Superior temporal gyrus (tissue), 1 donor: Measurements from ENCODE around the gene PIK3R4.

Source experiments
- DNase-seq: peaks from one replicate; pipeline ENCODE4 v3.0.0-alpha.2; 2016; ENCODE audit errors: extremely low spot score

The PIK3R4 gene

GRCh38 chr3:130741946-130742610, 4.6 kb downstream of the PIK3R4 start:
- DNase-seq: no peak

- no peak for DNase-seq
Measured at GRCh38 chr3:130739848-130740247, 6.8 kb downstream of the PIK3R4 start.

GRCh38 chr3:130738241-130738640, 8.4 kb downstream of the PIK3R4 start:
- DNase-seq: no peak

GRCh38 chr3:130737622-130738021, 9.0 kb downstream of the PIK3R4 start:
- no peak for DNase-seq

GRCh38 chr3:130733236-130733875, 13.3 kb downstream of the PIK3R4 start:
- DNase-seq: no peak

GRCh38 chr3:130732501-130732900, 14.1 kb downstream of the PIK3R4 start:
- no peak for DNase-seq

- DNase-seq: no peak
Measured at GRCh38 chr3:130731817-130732216, 14.8 kb downstream of the PIK3R4 start.

- no peak for DNase-seq
Measured at GRCh38 chr3:130729154-130729553, 17.5 kb downstream of the PIK3R4 start.

GRCh38 chr3:130728037-130728436, 18.6 kb downstream of the PIK3R4 start:
- DNase-seq: no peak

- DNase-seq: no peak
Measured at GRCh38 chr3:130725746-130726145, 20.9 kb downstream of the PIK3R4 start.

GRCh38 chr3:130715616-130716015, 31.0 kb downstream of the PIK3R4 start:
- no peak for DNase-seq

GRCh38 chr3:130712718-130713423, 33.8 kb downstream of the PIK3R4 start:
- DNase-seq: no peak

- no peak for DNase-seq
Measured at GRCh38 chr3:130711565-130712324, 34.9 kb downstream of the PIK3R4 start.

- no peak for DNase-seq
Measured at GRCh38 chr3:130709671-130710070, 37.0 kb downstream of the PIK3R4 start.

- no peak for DNase-seq
Measured at GRCh38 chr3:130707902-130708601, 38.6 kb downstream of the PIK3R4 start.

GRCh38 chr3:130705501-130705900, 41.1 kb downstream of the PIK3R4 start:
- DNase-seq: no peak

GRCh38 chr3:130702985-130703384, 43.6 kb downstream of the PIK3R4 start:
- no peak for DNase-seq

GRCh38 chr3:130700541-130700940, 46.1 kb downstream of the PIK3R4 start:
- no peak for DNase-seq

GRCh38 chr3:130699765-130700164, 46.9 kb downstream of the PIK3R4 start:
- DNase-seq: no peak

GRCh38 chr3:130693314-130693713, 53.3 kb downstream of the PIK3R4 start:
- DNase-seq: no peak

GRCh38 chr3:130692455-130692854, 54.2 kb downstream of the PIK3R4 start:
- DNase-seq: no peak
